Transverse colon (tissue), 4 donors: ENCODE measurements around the gene TTC4. TPM values are rescaled to one million over a fixed set of nuclear protein-coding genes. Genes with fewer than 3 reads are reported as not detected.

Experiments used
- DNase-seq: peaks from one replicate; pipeline ENCODE4 v3.0.0-alpha.2; 2019
- H3K27ac ChIP-seq, 4 donors: fragments of 200-600 bp; sonication (generic); 2 replicates each; pipeline ENCODE4 v1.5.1; 2016 to 2018; ENCODE audit warnings: inconsistent platforms in 4 of 4
- H3K27me3 ChIP-seq: fragments of 200-600 bp; sonication (generic); 2 replicates; pipeline ENCODE4 v1.5.1; 2017; ENCODE audit warnings: inconsistent platforms
- H3K36me3 ChIP-seq, 4 donors: fragments of 200-600 bp; sonication (generic); 2 replicates each; pipeline ENCODE4 v1.5.1; 2017 to 2019; ENCODE audit warnings: inconsistent platforms in 4 of 4
- H3K4me1 ChIP-seq, 4 donors: fragments of 200-600 bp; sonication (generic); 2 replicates each; pipeline ENCODE4 v1.5.1; 2017 to 2020; ENCODE audit warnings: inconsistent platforms in 4 of 4
- H3K4me3 ChIP-seq, 4 donors: fragments of 200-600 bp; sonication (generic); 1 replicate in 1 of 4; 2 replicates in 3 of 4; pipeline versions ENCODE4 v1.5.1 to v1.6.1; 2017 to 2019; ENCODE audit warnings: inconsistent platforms in 4 of 4
- H3K9me3 ChIP-seq, 2 donors: fragments of 200-600 bp; sonication (generic); 2 replicates each; pipeline ENCODE4 v1.5.1; 2017 to 2019; ENCODE audit warnings: inconsistent platforms in 2 of 2
- EP300 ChIP-seq: sonication (generic); formaldehyde crosslinking; IDR thresholded peaks from one replicate; pipeline ENCODE4 v1.6.1; 2017; ENCODE audit warnings: antibody characterized with exemption, low read depth
- POLR2A ChIP-seq: fragments of 450-650 bp; IDR thresholded peaks from one replicate; pipeline ENCODE4 v1.6.1; 2016; ENCODE audit warnings: antibody characterized with exemption, mild to moderate bottlenecking, moderate library complexity
- POLR2AphosphoS5 ChIP-seq, 3 donors: sonication (generic); formaldehyde crosslinking; IDR thresholded peaks; one replicate each; pipeline ENCODE4 v1.6.1; 2016; ENCODE audit warnings: antibody characterized with exemption in 3 of 3
- WGBS, 2 donors: methylation state at CpG; one replicate each; pipeline ENCODE4 v1.1.5; 2018; ENCODE audit warnings: low coverage in 1 of 2; 5-methylcytosine and 5-hydroxymethylcytosine counted together
- in situ Hi-C, 4 donors: fragments of 200-750 bp; cut with MboI; loops; one replicate each; pipeline versions ENCODE4 v1.15.0 to v1.15.1; 2017; ENCODE audit warnings: low sequenced_read_pairs in 3 of 4, low pct_ligation_motif_present in 1 of 4, low pct_unique_long_range_greater_than_20kb in 1 of 4
- intact Hi-C: fragments of 100-400 bp; cut with DNase I; formaldehyde crosslinking; loops from one replicate; pipeline ENCODE4 v1.15.1; 2023; ENCODE audit warnings: low total_unique reads
- total RNA-seq, 4 donors: library from RNA; depleted of rRNA; stranded (reverse); fragments of >200 nt; gene quantifications; one replicate each; pipeline ENCODE4 v1.1.0, GENCODE V29; 2016
- TF ChIP-seq, protein P1 (sequence below), 5 experiments: fragments of 200-600 bp in 3 of 5; fragments of 450-650 bp in 2 of 5; sonication (generic) in 3 of 5; IDR thresholded peaks; 1 replicate in 2 of 5; 2 replicates in 3 of 5; pipeline ENCODE4 v1.5.1; 2016 to 2017; ENCODE audit warnings: antibody characterized with exemption in 5 of 5, inconsistent platforms in 3 of 5, mild to moderate bottlenecking in 2 of 5, moderate library complexity in 1 of 5

TTC4 gene
- total RNA-seq, 4 donors from 2014 or later = 1.8 to 33.7 (median 15.2) TPM

DNA sequence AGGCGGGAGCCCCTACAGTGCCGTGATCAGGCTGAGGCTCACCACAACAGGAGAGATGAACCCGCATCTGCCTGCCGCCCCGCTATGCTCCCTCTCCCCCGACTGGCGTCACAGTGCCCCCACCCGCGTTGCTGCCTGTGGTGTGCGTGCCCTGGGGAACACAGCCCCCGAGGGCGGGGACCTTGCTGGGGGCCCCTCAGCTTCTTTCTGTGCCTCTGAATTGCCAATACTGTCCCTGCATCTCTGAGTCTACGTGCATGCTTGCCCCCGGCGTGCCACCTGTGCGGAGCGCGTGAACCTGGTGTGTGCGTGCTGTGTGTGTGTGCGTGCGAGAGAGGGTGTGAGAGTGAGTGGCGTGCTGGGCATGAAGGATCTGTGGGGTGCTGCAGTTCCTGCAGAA, 38.4 kb downstream of the TTC4 start:
- in situ Hi-C loops = no loop called here
- 96 to 100% methylated on average over 3 to 21 of the region's 22 CpGs for WGBS, 2 donors
- no peaks in the 10 kb centered on the region for H3K4me1 ChIP-seq
- DNase-seq = no peak
- TF ChIP-seq EP300 (no peak), POLR2AphosphoS5 (IDR thresholded peaks at IDR 0.05) (no peak), POLR2A (no peak)
- TF ChIP-seq, protein P1, sequence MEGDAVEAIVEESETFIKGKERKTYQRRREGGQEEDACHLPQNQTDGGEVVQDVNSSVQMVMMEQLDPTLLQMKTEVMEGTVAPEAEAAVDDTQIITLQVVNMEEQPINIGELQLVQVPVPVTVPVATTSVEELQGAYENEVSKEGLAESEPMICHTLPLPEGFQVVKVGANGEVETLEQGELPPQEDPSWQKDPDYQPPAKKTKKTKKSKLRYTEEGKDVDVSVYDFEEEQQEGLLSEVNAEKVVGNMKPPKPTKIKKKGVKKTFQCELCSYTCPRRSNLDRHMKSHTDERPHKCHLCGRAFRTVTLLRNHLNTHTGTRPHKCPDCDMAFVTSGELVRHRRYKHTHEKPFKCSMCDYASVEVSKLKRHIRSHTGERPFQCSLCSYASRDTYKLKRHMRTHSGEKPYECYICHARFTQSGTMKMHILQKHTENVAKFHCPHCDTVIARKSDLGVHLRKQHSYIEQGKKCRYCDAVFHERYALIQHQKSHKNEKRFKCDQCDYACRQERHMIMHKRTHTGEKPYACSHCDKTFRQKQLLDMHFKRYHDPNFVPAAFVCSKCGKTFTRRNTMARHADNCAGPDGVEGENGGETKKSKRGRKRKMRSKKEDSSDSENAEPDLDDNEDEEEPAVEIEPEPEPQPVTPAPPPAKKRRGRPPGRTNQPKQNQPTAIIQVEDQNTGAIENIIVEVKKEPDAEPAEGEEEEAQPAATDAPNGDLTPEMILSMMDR (IDR thresholded peaks at IDR 0.05) = no peak
- H3K36me3 ChIP-seq = peaks cover 0 to 14% (median 6%) of the 10 kb centered on the region in 4 donors
- H3K9me3 ChIP-seq = no peaks in the 10 kb centered on the region
- H3K4me3 ChIP-seq = no peak overlapping the region
- no peak overlapping the region for H3K27ac ChIP-seq
- H3K27me3 ChIP-seq = no peaks in the 10 kb centered on the region
- intact Hi-C loops = no loop called here

GRCh38 chr1:54754486-54755285, 39.0 kb downstream of the TTC4 start:
- DNase-seq = no peak
- Histone ChIP-seq H3K4me1 (no peaks in the 10 kb centered on the region), H3K27me3 (no peaks in the 10 kb centered on the region), H3K4me3 (no peak overlapping the region), H3K36me3 (peaks cover 0 to 14% (median 6%) of the 10 kb centered on the region in 4 donors), H3K9me3 (no peaks in the 10 kb centered on the region), H3K27ac (no peak overlapping the region)
- TF ChIP-seq, protein P1 (IDR thresholded peaks at IDR 0.05) = no peak
- TF ChIP-seq POLR2AphosphoS5 (IDR thresholded peaks at IDR 0.05) (no peak), POLR2A (no peak), EP300 (no peak)
- in situ Hi-C loops (no loop called here), intact Hi-C loops (no loop called here)
- 90% methylated on average over 17 of the region's 25 CpGs; no CpG with 5 or more reads in 1 of the 2 donors for whole genome bisulfite sequencing, 2 donors

- in situ Hi-C loops = no loop called here
- H3K27ac ChIP-seq = no peak overlapping the region
- H3K4me3 ChIP-seq = no peak overlapping the region
- WGBS, 2 donors = 94% methylated on average over 9 of the region's 9 CpGs; no CpG with 5 or more reads in 1 of the 2 donors
- peaks cover 0 to 2% (median under 1%) of the 10 kb centered on the region in 4 donors for H3K4me1 ChIP-seq
- TF ChIP-seq, protein P1 (IDR thresholded peaks at IDR 0.05) = no peak
- TF ChIP-seq POLR2AphosphoS5 (IDR thresholded peaks at IDR 0.05) (no peak), POLR2A (no peak), EP300 (no peak)
- intact Hi-C loops = no loop called here
- H3K27me3 ChIP-seq = no peaks in the 10 kb centered on the region
- no peaks in the 10 kb centered on the region for H3K9me3 ChIP-seq
- no peak for DNase-seq
- H3K36me3 ChIP-seq = peaks cover 0 to 14% (median 6%) of the 10 kb centered on the region in 4 donors
Measured at GRCh38 chr1:54757833-54758232, 42.2 kb downstream of the TTC4 start.

DNA sequence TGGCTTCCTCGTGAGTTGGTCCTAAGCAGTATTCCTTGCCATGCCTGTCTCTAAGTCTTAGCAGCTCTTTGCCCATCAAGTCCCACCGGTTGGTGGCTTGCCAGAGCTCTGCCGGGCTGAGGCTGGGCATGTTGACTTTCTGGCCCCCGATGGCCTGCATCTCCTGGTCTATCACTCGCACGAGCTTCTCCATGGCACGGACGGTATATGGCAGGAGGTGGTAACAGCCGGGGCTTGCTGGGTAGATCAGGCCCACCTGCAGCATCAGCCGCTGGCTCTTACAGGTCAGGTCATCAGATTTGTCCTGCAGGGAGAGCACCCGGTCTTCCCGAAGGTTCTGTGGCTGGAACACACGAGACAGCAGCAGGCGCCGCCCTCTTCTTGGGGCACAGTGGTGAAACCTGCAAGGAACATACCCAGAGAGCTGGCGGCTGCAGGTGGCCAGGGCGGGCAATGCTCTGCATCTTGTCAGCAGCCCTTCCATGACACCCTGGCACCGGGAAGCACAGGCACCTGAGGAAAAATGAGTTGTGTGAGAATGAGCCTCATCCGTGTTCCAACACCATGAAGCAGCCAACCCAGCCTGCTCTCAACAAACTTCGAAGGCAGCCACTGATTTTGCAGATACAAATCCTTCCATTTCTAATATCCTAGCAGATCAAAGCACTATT, 43.2 kb downstream of the TTC4 start:
- 94% methylated on average over 20 of the region's 20 CpGs; no CpG with 5 or more reads in 1 of the 2 donors for WGBS, 2 donors
- Histone ChIP-seq H3K27ac (no peak overlapping the region), H3K36me3 (peaks cover 0 to 14% (median 6%) of the 10 kb centered on the region in 4 donors), H3K9me3 (no peaks in the 10 kb centered on the region), H3K4me1 (peaks cover 0 to 10% (median 9%) of the 10 kb centered on the region in 4 donors), H3K4me3 (no peak overlapping the region), H3K27me3 (no peaks in the 10 kb centered on the region)
- TF ChIP-seq POLR2A (no peak), POLR2AphosphoS5 (IDR thresholded peaks at IDR 0.05) (no peak), EP300 (no peak)
- TF ChIP-seq, protein P1 (IDR thresholded peaks at IDR 0.05) = no peak
- intact Hi-C loops (no loop called here), in situ Hi-C loops (no loop called here)
- DNase-seq = no peak
